DMS114 treated with DMSO at 0.1 percent for 48 hours (cell line): ENCODE results near the gene IMPACT.

Experiments
- DNase-seq: peaks from one replicate; lab custom pipeline; 2025; ENCODE audit not compliant: unreplicated experiment; lab: John Stamatoyannopoulos, UW

Gene IMPACT

DNA sequence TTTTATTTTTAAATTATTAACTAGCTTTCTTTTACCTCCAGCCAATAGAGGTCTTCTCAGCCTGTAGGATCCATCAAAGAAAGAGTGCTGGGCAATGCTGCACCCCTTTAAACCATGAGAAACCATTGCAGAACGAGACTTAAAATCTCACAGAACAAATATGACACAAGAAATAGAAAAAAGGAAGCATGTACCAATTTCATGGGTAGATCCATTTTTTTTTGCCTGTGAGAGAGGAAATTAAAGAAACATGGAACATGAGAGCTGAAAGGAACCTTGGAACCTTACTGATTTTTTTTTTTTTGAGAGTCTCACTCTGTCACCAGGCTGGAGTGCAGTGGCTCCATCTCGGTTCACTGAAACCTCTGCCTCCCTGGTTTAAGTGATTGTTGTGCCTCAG, 47.9 kb downstream of the IMPACT start:
- no peak for DNase-seq

- DNase-seq: no peak
These were observed 49.6 kb downstream of the IMPACT start for GRCh38 chr18:24475926-24476589.

- no peak for DNase-seq
These were observed 52.9 kb downstream of the IMPACT start for GRCh38 chr18:24479371-24479770.

DNA sequence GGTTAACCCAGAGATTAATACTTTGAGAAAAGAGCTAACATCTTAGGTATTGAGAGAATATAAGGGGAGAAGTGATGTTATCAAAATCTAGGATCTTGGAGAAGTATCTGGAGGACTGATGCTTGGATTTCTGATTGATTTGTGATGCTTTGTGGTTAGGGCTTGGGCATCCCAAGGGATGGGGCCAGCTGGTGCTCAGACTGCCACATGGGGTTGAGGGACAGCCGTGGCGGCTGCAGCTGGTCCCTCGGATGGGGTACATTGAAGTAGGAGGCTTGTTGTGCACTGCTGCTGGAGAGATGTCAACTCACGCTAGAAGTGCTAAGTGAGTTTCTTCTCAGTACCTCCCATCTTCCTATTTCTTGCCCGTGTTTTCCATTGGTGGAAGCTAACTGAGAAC, 56.4 kb downstream of the IMPACT start:
- DNase-seq: no peak

DNA sequence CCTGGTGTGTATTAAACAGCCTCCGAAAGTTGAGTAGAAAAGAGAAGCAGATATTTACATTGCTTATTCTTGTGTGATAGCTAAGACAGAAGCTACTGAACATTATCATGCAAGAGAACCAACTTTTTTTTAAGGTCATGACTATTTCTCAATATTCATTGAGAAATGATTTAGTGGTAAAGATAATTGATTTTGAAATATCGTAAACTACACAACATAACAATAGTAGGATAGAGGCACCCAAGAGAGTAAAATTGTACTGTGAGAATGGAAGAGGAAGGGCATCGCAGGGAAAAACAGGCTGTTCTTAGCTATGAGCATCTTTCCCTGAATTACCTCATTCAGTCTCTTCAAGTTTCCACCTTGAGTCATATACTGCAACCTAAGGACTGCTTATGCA, 59.2 kb downstream of the IMPACT start:
- no peak for DNase-seq

DNA sequence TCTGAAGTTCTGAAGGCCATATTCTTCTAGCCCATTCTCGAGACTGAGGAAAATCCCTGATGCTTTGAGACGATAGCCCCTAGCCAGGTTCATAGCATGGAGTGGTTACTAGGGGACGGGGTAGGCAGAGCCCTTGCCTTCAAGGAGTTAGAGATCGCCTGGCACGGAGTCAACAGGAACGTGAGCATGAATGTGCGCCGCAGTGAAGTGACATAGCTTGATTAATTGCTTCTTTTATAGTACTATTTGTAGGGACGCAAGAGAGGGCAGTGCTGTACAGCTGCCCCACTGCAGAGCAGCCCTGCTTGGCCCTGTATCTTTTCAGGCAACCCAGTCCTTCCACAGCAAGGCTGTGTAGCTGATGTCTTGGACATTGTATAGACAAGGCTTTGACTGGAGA, 60.2 kb downstream of the IMPACT start:
- no peak for DNase-seq

DNA sequence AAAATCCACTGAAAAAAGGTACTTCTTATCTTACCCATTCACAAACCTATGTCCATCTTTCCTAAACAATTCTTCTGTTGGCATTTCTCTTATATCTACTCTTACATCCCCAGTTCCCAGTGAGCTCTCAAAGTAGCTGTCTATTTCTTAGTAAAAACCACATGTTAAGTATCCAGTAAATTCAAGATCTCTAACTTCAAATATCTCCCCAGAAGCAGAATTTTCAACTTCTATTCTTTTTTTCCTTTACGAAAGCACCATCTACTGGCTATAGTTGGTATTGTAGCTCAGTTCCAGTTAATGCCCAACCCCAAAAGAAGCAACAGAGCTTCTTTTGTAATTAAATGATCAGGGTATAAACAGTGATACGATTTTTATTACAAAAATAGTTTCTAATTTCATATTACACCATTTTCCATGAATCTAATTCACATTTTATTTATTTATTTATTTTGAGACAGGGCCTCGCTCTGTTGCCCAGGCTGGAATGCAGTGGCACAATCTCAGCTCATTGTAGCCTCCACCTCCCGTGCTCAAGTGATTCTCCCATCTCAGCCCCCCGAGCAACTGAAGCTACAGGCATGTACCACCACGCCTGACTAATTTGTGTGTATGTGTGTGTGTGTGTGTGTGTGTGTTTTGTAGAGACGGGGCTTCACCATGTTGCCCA, 62.5 kb downstream of the IMPACT start:
- DNase-seq: peak; percentile 28

DNA sequence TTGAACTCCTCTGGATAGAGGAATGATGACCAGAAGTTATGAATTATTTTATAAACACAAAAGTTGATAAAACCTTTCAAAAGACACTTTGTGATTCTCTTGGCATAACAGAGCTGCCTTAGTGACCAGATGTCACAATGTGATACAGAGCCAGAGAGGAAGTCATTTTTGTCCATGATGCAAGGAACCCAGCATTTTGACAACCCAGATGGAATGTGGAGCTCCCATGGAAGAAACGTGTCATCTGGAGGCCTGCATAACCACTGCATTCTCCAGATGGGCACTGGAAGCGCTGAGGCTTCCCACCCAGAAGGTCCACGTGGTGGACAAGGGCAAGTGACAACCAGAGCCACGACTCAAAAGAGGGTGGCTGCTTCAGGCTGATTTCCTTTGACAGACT, 64.1 kb downstream of the IMPACT start:
- no peak for DNase-seq

GRCh38 chr18:24491927-24492834, 65.7 kb downstream of the IMPACT start:
- DNase-seq: no peak

DNA sequence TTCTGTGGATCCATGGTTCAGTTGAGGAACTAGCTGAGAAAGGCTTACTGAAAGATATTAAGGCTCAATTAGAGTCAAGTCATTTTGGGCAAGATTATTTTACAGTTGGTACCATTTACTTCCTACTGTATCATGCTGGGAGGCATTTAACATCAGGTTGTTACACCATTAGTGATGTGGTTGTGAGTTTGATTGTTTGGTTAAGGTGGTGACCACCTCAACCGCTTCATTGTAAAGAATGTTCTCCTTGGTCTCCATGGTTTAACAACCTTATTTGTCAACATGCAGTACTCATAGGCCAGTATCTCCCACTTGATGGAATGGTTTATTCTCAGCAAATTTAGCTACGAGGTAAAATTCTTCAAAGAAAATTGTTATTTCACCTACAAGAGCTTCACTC, 68.1 kb downstream of the IMPACT start:
- no peak for DNase-seq

DNA sequence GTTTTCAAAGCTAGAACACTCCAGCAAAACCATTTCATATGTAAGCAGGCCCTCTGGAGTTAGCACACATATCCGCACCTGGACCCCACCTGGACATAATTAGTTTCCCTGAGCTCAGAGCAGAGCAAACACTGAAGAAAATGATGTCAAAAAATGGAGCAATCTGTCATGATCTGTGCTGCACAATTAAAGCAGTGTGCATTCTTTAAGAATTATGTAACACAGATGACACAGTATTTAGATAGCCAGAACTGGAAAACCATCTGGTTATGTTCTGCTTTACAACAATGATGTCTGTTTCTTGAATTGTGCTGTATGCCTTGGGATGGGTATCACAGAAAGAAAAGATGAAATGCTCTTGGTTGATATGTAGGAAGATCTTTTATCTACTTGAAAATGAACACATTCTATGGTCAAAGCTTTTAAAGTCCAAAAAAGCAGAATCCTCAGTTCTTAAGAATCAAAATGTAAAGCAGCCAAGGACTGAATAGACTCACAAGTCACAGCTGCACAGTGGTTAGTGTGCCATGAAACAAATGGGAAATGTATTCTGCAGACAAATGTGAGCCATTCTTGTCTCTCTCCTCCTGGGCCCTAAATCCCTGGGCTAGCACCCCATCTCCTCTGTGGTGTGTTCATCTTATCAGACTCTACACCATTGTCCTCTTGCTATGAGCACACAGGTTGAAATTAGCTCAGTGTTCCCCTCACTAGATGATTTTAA, 70.7 kb downstream of the IMPACT start:
- no peak for DNase-seq

DNA sequence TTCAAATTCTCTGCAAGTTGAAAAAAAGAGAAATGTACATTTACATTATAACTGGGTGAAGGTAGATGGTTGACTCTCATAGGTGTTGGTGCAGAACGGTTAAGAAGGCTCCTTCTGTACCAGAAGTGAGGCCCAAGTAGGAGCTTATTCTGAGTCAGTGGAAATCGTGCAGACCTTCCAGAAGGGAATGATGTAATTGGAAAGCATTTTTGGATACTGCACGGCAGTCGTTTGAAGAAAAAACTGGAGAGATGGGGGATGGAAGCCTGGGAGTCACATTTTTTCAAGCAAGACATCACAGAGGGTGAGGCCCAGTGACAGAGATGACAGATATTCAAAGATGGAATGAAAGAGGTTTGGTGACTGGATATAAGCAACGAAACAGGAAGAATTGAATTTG, 73.3 kb downstream of the IMPACT start:
- no peak for DNase-seq

DNA sequence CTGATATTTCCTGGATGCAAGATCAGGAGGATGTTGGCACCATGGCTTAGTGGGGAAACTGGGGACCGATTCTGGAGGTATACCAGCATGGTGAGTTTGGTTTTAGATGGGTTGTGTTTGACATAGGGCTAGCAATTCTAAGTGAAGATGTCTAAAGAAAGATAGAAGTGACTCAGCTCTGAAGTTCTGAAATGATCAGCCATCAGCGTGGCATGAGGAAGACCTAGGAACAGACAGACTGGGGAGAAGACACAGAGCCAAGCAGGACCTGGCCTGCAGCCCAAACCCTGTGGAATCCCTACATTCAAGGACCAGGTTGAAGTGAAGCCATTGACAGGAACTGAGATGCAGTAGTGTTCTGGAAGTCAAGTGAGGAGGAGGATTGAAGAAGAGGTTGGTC, 73.7 kb downstream of the IMPACT start:
- no peak for DNase-seq

- DNase-seq: no peak
These were observed 74.3 kb downstream of the IMPACT start for GRCh38 chr18:24500766-24501165.

- no peak for DNase-seq
These were observed 76.4 kb downstream of the IMPACT start for GRCh38 chr18:24502667-24503523.
